K562 treated with DMSO at 1 percent for 4 hours (cell line): Measurements from ENCODE around the gene TDRD1. TPM values are rescaled to one million over a fixed set of nuclear protein-coding genes. Genes with fewer than 3 reads are reported as not detected.

Experiments
- total RNA-seq: library from RNA; unstranded; fragments of 300-600 nt; gene quantifications from 2 replicates; pipeline ENCODE4 v1.2.3, GENCODE V29; 2022; ENCODE audit not compliant: insufficient read depth

The TDRD1 gene
- total RNA-seq: not detected in 2 replicates

DNA sequence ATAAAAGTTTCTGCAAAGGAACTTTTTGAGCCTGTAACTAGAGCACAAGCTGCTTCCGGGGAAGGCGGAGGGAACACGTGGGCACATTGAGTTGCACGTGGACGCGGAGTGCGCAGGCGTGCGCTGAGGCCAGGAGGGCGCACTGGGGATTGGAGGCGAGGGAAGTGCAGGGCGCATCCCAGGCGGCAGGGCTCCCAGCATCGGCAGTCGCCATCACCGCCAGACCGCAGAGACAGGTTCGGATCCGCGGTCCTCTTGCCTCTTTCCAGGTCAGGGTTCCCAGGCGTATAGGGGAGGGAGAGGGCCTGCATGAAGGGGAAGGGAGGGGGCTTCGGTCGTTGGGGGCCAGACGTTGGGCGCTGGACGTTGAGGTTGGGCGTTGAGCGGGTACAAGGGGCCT lies at the start of gene TDRD1:
TDRD1 (plus strand) TSS at position 206 of the 400 bp plus-strand sequence. CDS start 8,479 bp downstream, outside the sequence.

DNA sequence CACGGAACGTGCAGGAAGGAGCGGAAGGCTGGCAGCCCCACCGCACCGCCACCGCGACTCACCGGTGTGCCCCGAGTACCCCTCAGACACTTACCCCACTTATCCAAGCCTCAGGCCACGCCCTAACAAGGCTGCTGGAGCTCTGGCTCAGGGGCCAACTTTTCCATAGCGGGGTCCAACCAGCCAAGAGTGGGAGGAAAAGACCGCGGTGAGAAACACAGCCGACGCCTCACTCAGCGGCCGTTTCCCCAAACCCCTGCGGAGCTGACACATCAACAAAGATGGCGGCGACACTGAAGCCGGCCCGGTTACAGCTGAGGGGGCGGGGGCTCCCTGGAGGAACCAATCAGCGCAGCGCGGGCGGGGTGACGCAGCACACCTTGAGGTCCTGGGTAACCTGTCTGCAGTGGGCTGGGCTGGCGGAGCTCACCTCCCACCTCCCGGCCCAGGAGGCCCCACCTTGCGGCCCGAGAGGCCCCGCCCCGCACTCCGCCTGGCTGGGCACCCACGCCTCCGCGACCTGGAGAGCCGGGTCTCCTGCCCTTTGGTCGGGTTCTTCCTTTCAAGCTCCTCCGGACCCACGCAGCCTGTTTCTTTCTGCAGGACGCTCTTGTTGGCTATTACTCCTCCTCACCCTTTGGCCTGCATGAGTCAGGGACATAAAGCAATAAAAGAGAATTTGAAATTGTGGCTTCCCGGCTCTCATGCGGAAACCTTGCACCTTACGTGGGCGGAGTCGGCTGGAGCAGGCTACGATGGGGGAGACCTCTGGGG lies 5.0 kb upstream of the TDRD1 start, which contains the start of gene CCDC186:
CCDC186 (minus strand) TSS at position 283 of the 774 bp plus-strand sequence. CDS start 10,935 bp downstream, outside the sequence.

GRCh38 chr10:114239117-114239993 lies 60.2 kb downstream of the TDRD1 start, which contains the start of gene VWA2:
Gene VWA2, plus strand, starts transcription at chr10:114239254. Its CDS starts 9,460 bp downstream, at chr10:114248714.

Other genes starting within 250 kb of the TDRD1 start
- gene ADRB1, start 135.5 kb upstream of the TDRD1 start, total RNA-seq: not detected in 2 replicates
- gene CCDC186, start 5.2 kb upstream of the TDRD1 start, total RNA-seq: 2.7 and 7.9 TPM in 2 replicates
- not detected in 2 replicates for gene VWA2, start 59.9 kb downstream of the TDRD1 start, total RNA-seq
- not detected in 2 replicates for gene AFAP1L2, start 225.1 kb downstream of the TDRD1 start, total RNA-seq